OCI-LY1 (cell line): ENCODE measurements around the gene PREP.

ENCODE experiments used
- CTCF ChIP-seq: fragments of 200-600 bp; sonication (generic), shearing (Covaris generic); IDR thresholded peaks from 2 replicates; pipeline ENCODE4 v1.5.1; 2017; ENCODE audit warnings: mild to moderate bottlenecking, antibody characterized with exemption, low read length, moderate library complexity, mixed read lengths
- EZH2 ChIP-seq: fragments of 200-600 bp; sonication (generic), shearing (Covaris generic); IDR thresholded peaks from 2 replicates; pipeline ENCODE4 v1.8.0; 2017; ENCODE audit warnings: borderline replicate concordance, mixed run types, mild to moderate bottlenecking, antibody characterized with exemption, low read length, moderate library complexity, mixed read lengths

DNA sequence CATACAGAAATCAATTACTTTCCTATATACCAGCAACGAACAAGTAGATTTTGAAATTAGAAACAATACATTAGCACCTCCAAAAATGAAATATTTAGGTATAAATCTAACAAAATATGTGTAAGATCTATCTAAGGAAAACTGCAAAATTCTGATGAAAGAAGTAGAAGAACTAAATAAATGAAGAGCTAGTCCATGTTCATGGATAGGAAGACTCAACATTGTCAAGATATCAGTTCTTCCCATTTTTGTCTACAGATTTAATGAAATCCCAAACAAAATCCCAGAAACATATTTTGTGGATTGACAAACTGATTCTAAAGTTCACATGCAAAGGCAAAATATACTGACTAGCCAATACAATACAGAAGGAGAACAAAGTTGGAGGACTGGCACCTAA is 33.7 kb downstream of the PREP start:
- TF ChIP-seq CTCF (no peak), EZH2 (no peak)
